ENCODE results near the gene STIL.

DNA sequence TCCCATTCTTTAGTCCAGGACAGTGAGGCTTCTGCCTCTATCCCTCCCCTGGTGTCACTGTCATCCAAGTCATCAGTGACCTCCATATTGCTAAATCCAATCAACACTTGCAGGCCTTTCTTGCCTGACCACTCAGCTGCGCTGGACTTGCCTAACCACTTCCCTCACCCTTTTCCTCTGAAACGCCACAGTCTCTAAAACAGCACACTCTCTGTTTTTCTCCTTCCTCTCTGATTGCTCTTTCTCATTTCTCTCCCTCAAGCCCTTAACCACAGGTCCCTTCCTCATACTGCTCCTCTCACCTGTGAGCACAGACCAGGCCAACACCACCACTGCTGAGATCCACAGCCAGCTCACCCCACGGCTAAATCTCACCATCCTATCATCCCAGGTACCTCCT lies 99.4 kb downstream of the STIL start:
- TF ChIP-seq, protein P1, sequence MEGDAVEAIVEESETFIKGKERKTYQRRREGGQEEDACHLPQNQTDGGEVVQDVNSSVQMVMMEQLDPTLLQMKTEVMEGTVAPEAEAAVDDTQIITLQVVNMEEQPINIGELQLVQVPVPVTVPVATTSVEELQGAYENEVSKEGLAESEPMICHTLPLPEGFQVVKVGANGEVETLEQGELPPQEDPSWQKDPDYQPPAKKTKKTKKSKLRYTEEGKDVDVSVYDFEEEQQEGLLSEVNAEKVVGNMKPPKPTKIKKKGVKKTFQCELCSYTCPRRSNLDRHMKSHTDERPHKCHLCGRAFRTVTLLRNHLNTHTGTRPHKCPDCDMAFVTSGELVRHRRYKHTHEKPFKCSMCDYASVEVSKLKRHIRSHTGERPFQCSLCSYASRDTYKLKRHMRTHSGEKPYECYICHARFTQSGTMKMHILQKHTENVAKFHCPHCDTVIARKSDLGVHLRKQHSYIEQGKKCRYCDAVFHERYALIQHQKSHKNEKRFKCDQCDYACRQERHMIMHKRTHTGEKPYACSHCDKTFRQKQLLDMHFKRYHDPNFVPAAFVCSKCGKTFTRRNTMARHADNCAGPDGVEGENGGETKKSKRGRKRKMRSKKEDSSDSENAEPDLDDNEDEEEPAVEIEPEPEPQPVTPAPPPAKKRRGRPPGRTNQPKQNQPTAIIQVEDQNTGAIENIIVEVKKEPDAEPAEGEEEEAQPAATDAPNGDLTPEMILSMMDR (IDR thresholded peaks at IDR 0.05): no peak
- no peak for TF ChIP-seq POLR2A (IDR thresholded peaks at IDR 0.05)
